ENCODE data around the gene ADD1. TPM values are rescaled to one million over a fixed set of nuclear protein-coding genes. Genes with fewer than 3 reads are reported as not detected.
"Not testable (repeated sequence)": the region's sequence is repeated elsewhere in the genome, so short reads cannot be mapped to it uniquely, and the experiment has no call there.

Gene ADD1
- total RNA-seq, 1 donor from 2014 or later: 231 TPM

DNA sequence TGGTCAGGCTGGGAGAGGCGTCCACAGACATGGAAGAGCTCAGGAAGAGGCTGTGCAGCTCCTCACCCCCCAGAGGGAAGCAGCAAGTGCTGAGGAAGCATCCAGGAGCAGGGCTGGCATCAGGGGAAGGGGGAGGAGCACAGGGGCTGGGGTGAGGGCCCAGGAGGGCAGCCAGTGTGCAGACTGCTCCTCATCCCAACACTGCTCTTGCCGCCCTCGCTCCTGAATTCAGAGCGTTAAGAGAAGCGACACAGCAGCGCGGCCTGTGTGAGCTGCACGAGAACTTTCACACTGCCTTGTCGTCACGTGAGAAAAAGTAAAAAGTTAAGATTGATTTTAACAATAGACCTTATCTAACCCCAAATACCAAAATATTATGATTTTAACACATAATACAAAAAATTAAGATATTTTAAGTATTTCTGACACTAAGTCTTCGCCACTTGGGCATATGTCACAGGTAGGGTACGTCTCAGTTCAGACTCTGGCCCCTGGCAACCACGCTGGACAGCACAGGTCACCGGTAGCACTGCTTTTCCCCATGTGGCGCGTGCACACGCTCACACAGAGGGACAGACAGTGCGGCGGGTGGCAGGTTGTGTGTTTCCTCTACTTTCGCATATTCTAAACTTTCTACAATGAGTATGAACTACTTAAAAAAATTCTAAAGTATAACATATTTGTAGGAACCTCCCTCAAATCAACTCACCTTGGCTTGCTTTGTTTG, 99.9 kb downstream of the ADD1 start:
- DNase-seq (ENCODE audit: missing footprints): no peak
- ATAC-seq: no peak
- intact Hi-C loops (cut with DNase I): no loop called here

DNA sequence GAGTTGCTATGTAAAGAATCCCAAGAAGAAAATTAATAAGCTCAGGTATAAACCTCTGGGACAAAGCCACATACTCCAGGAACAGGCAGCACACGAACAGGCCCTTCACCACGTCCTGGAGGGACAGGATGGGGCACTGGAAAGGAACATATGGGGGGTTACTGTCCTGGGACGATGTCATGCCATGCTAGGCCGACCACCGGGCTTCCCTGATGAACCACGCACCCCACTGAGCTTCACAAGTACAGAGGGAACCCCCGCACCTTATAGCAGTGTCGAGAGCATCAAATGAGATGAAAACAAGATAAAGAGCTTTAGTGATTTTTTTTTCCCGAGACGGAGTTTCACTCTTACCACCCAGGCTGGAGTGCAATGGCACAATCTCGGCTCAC, 100.4 kb downstream of the ADD1 start:
- no peak for ATAC-seq
- DNase-seq (ENCODE audit: missing footprints): no peak
- intact Hi-C loops (cut with DNase I): no loop called here

DNA sequence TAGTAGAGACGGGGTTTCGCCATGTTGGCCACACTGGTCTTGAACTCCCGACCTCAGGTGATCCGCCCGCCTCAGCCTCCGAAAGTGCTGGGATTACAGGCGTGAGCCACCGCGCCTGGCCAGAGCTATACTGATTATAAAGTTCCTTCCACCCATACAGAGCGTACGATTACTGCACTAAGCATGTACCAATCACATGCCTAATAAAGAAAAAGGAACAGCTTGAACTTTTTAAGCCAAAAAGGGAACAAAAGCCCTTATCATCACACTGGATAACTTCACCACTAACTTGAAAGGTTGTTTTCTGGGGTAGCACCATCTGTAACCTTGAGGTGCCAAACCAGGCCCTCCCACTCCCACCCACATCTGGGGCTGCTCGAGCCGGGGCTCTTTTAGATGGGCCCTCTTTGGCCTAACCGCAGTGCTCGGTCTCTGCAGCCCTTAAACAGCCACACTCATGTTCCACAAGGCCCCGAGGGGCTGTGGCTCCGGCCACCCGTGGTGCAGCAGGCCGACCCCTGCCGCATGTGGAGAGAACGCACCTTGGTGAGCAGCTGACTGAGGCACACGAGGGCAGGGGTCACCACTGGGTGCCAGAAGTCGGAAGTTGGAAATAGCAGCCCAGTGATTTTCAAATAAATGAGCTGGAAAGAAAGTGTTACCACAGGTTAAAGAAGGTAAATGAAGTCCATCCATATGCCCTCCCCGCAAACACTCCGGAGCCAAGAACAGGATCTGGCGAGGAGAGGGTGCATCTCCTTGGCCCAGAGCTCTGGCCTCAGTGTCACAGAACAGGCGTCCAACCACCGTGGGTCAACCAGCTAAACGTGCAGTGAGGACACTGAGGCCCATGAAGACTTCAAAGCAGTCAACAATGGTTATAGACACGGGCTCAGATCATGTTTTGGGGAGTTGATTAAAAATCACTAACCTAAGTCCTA, 101.2 kb downstream of the ADD1 start:
- DNase-seq (ENCODE audit: missing footprints): no peak
- no peak for ATAC-seq
- intact Hi-C loops (cut with DNase I): no loop called here

DNA sequence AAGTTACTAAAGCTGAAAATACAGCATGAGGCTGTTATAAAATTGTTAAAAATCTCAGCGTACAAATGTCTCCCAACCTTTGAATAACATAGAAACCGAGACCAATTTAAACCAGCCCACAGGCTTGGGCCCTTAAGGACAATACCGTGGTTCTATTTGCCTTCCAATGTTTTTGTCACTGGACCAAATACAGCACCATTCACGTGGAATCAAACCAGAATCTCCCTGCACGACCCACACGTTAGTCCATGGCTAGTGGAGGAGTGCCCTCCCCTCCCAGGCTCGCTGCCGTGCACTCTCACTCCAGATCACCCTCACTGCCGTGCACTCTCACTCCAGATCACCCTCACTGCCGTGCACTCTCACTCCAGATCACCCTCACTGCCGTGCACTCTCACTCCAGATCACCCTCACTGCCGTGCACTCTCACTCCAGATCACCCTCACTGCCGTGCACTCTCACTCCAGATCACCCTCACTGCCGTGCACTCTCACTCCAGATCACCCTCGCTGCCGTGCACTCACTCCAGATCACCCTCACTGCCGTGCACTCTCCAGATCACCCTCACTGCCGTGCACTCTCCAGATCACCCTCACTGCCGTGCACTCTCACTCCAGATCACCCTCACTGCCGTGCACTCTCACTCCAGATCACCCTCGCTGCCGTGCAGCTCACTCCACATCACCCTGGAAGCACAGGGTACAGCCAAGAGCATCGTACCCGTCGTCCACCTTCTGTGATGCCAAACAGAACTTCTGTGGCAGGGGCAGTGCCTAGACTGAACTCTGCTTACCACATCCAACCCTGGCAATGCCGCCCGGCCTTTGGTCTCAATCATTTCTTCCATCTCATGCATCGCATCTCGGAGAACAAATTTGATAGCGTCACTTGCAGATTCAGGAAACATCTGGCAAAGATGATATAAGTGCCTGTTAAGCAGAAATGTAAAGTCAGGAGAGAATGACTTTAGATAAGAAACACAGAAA, 102.3 kb downstream of the ADD1 start:
- intact Hi-C loops (cut with DNase I); ATAC-seq; DNase-seq (ENCODE audit: missing footprints): not testable (repeated sequence)

DNA sequence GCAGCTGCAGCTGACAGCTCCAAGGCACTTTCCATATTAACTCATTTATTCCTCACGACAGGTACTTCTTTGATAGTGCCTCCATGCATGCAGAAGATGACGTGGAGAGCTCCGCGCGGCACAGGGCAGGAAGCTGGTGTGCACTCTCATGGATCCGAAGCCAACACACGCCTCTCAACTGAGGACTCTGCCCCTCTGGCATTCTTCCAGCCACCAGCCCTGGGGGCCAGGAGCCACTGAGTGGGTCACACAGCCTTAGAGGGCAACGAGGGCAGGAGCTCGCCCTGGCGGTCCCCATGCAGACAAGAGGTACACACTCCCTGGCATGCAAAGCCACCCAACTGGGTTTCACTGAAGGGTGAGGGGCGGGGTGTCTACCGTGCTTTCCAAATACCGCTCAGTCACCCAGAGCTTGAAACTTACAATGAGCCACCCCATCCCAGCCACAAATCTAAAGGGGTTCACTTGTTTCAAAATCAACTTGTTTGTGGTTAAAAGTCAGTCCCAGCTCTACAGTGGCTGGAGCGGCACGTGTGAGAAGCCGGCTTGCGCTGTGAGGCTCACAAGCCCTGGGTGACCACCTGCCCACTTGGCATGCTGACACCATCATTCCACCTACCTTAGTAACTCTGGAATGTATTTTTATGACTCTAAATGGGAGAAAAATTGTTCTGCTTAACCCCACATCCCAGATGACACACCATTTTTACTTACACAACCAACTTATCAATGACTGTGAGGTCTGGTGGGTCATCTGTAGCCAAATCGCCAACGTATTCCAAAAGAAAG, 103.4 kb downstream of the ADD1 start:
- intact Hi-C loops (cut with DNase I): no loop called here
- DNase-seq (ENCODE audit: missing footprints) (no peak), ATAC-seq (no peak)

DNA sequence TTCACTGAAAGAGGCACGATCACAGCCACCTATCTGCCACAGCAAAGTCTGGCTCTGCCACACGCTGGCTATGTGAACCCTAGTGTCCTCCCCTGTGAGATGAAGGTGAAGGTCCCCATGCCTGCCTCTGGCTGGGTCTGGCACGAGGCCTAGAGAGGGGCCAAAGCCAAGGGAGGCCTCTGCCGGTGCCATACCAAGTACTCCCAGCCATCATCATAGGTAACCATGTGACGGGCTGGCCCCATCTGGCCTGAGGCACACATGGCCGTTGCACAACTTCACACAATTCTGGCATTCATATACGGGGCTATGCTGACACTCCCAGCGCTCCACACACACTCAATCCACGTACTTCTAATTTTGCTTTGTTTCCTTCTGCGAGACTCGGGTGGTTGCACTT, 104.3 kb downstream of the ADD1 start:
- intact Hi-C loops (cut with DNase I): no loop called here
- DNase-seq (ENCODE audit: missing footprints) (no peak), ATAC-seq (peak; percentile 80)

DNA sequence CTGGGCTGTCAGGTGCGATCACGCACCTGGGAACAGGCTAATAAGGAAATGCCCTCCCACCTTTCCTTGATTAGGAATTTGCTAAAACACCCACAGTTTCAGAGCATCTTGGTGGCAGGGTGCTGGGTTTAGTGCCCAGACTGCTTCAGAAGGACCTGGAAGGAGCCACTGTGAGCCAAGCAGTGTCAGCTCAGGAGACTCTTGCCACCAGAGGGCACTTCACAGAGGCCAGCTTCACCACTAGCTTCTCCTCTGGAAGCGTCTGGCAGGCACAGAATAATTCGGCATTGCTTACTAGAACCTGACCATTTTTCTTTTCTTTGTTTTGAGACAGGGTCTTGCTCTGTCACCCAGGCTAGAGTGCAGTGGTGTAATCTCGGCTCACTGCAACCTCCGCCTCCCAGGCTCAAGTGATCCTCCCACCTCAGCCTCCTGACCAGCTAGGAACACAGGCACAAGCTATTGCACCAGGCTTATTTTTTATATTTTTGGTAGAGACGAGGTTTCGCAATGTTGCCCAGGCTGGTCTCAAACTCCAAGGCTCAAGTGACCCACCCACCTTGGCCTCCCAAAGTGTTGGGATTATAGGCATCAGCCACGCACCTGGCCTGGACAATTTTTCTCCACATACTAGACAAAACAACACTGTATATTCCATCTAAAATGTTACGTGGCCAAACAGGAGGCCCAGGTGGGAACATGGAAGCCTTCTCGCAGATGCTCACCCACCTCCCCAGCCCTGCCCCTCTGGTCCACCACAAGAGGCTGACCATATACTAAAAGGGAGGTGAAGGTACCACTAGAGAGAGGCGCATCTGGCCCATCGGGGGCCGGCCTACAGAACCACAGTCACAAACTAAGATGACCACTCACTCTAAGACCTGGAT, 105.5 kb downstream of the ADD1 start:
- DNase-seq (ENCODE audit: missing footprints) (no peak), ATAC-seq (peak; percentile 42)
- intact Hi-C loops (cut with DNase I): no loop called here

DNA sequence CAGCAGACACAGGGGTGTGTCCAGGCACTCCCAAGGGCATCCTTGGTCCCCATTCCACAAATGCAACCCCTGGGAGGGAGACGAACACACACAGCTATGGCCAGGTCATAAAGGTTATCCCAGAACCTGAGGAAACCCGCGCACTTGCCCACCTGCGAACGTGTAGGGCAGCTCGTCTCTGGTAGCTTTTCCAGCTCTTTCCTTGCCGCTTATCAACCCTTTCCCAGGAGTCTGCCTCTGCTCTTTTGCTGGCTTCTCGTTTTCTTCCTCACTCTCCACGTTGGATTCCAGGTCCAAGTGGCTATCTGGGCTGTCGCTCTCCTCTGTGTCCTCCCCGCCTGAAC, 106.1 kb downstream of the ADD1 start:
- intact Hi-C loops (cut with DNase I): no loop called here
- DNase-seq (ENCODE audit: missing footprints) (no peak), ATAC-seq (no peak)

DNA sequence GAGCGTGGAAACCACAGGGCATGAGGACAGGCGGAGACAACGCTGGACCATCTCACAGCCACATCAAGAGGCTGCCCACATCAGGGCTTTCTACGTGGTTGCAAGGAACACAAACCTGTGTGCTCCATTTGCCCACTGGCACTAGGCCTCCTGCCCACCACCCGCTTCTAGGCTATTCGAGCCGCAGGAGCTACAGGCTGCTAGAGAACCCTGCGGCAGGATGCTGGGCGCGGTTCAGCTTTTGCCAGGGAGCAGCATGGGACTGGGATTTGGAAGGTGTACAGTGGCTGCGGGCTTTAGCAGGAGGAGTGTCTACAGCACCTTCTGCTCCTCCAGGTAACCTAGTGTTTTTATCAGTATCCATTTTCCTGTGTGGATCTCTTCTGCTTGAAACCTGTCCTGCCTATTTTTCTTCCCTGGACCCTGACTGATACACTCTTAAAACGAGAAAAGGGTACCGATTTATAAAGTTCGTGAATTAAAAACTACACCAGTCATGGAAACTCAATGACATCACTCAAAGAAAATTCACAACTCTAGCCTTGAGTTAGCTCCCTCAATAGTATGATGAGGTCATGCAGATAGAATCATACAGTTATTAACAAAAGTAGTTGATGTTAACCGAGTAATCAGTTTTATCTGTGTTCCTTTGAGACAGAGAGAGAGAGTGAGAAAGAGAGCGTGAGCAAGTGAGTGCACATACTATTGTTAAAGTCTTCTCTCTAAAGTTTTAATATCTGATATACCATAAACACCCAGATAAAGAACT, 106.8 kb downstream of the ADD1 start:
- no peak for DNase-seq (ENCODE audit: missing footprints)
- intact Hi-C loops (cut with DNase I): no loop called here

DNA sequence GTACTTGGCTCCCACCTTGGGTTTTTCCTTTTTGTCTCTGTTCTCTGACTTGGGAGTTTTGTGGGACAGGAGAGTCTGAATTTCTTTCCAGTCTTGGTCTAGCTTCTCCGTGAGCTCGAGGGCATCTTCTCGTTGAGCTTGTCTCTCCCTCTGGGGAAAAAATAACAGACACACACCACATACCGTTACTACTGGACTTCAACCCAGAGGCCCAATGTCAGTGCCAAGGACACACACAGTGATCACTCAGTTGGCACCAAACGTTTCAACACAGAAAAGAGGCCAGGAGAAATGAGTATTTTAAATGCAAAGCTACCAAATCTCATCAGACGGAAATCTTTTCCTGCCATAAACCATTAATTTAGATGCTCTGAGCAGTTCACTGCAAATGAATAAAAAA, 109.9 kb downstream of the ADD1 start:
- intact Hi-C loops (cut with DNase I): no loop called here
- ATAC-seq (no peak), DNase-seq (ENCODE audit: missing footprints) (no peak)

More for the DNA sequence above, 106.8 kb downstream of the ADD1 start:
- no peak for ATAC-seq

DNA sequence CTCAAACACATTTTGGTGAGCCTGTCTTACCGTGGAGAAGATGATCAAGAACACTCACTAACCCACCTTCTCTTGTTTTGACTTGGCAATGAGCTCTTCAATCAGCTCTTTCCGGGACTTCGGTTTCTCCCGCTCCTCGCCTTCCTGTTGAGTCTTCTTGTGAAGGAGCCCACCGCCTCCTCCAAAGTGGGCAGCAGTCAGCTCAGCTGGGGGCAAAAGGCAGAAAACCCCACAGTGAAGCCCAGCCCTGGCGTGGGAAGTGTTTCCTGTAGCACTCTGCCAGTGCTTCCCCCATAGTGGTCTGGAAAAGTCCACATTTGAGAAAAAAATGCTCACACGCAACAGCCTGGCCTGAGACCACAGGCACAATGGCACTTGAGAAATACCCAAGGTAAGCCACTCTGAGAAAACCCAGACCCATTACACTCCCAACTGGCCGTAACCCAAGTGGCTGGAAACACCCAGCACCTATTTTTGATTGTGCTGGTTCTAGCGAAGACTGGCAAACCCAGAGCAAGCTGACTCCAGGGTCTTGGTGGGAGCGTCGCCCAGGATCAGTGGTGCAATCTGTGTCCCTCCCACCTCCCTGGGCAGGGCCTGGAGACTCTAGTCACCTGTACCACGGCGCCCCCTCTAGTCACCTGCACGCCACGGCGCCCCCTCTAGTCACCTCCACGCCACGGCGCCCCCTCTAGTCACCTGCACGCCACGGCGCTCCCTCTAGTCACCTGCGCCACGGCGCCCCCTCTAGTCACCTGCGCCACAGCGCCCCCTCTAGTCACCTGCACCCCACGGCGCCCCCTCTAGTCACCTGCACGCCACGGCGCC, 110.9 kb downstream of the ADD1 start:
- DNase-seq (ENCODE audit: missing footprints) (no peak), ATAC-seq (no peak)
- intact Hi-C loops (cut with DNase I): no loop called here

DNA sequence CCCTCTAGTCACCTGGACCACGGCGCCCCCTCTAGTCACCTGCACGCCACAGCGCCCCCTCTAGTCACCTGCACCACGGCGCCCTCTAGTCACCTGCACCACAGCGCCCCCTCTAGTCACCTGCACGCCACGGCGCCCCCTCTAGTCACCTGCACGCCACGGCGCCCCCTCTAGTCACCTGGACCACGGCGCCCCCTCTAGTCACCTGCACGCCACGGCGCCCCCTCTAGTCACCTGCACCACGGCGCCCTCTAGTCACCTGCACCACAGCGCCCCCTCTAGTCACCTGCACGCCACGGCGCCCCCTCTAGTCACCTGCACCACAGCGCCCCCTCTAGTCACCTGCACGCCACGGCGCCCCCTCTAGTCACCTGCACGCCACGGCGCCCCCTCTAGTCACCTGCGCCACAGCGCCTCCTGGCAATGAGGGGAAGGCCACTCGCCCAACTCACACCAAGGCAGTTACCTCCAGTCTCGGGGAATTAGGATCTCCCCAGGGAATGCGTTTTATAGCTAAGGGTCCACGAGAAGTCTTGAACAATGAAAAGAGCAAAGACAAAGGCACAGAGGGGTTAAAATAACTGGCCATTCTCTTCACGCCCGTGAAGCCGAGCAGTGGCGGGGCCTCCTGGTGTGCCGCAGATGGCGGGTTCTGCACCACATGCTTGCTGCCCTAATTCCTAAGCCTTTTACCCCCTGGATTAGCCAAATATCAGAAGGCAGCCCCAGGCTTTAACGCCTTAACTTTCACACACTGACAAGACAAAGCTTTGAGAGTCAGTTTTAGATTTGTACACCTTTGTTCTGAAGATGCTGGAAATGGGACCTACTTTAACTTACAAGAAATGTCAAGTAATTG, 111.8 kb downstream of the ADD1 start:
- DNase-seq (ENCODE audit: missing footprints); intact Hi-C loops (cut with DNase I); ATAC-seq: not testable (repeated sequence)

DNA sequence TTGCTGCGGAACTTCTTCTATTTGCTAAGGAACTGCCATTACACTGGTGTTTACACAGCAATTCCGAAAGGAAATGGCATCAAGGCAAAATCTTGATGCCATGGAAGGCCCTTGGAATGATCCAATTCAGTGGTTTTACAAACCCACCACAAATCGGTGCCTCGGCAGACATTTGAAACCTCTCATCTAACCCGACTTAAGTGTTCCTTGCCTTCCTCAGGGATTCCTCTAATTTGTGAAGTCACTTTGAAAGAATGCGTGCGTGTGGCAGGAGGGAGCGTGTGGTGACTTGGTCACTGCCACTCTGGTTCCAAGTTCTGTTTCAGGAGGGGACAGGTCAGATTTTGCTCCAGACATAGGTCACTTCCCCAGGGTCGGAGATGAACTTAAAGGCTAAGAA, 114.8 kb downstream of the ADD1 start:
- intact Hi-C loops (cut with DNase I): no loop called here
- DNase-seq (ENCODE audit: missing footprints) (no peak), ATAC-seq (no peak)

DNA sequence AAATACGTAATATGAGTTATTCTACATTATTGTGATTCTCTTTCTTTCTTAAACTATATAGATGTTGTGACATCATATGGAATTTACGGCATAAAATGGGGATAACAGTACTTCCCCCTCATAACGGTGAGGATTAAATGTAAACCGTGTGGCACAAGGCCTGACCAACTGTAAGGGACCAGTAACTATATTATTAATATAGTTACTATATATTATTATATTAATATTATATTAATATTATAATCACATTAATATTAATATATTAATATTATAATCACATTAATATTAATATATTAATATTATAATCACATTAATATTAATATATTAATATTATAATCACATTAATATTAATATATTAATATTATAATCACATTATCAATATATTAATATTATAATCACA, 116.8 kb downstream of the ADD1 start:
- not testable (repeated sequence) for ATAC-seq; DNase-seq (ENCODE audit: missing footprints)
- intact Hi-C loops (cut with DNase I): loop anchor here (5.0 kb wide), 2 partner anchors 198 to 543 kb away; partner anchors contain the start of genes CFAP99 and ZFYVE28

DNA sequence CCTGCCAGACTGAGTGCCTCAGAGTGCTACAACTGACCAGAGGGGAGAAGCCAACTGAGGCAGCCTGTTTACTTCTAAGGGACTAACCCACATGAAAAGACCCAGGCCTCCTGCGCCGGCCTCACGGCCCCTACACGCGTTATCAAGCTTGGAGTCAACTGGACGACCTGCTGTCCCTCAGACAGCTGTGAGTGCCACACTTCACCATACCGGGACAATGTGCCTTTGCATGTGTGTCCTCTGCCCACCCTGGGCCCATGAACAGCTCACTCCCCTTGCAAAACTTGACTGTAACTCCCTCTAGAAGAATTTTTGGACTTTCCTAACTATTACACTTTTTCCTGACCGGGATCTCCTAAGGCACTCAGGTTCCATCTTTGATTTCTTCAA, 117.8 kb downstream of the ADD1 start:
- intact Hi-C loops (cut with DNase I): loop anchor here (5.0 kb wide), 2 partner anchors 199 to 544 kb away; partner anchors contain the start of genes CFAP99 and ZFYVE28
- DNase-seq (ENCODE audit: missing footprints) (no peak), ATAC-seq (no peak)
